ENCODE data around the gene CAV2. TPM values are rescaled to one million over a fixed set of nuclear protein-coding genes. Genes with fewer than 3 reads are reported as not detected.

Gene CAV2, protein sequence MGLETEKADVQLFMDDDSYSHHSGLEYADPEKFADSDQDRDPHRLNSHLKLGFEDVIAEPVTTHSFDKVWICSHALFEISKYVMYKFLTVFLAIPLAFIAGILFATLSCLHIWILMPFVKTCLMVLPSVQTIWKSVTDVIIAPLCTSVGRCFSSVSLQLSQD
- total RNA-seq, result 43.2 and 58.3 TPM in 2 replicates

DNA sequence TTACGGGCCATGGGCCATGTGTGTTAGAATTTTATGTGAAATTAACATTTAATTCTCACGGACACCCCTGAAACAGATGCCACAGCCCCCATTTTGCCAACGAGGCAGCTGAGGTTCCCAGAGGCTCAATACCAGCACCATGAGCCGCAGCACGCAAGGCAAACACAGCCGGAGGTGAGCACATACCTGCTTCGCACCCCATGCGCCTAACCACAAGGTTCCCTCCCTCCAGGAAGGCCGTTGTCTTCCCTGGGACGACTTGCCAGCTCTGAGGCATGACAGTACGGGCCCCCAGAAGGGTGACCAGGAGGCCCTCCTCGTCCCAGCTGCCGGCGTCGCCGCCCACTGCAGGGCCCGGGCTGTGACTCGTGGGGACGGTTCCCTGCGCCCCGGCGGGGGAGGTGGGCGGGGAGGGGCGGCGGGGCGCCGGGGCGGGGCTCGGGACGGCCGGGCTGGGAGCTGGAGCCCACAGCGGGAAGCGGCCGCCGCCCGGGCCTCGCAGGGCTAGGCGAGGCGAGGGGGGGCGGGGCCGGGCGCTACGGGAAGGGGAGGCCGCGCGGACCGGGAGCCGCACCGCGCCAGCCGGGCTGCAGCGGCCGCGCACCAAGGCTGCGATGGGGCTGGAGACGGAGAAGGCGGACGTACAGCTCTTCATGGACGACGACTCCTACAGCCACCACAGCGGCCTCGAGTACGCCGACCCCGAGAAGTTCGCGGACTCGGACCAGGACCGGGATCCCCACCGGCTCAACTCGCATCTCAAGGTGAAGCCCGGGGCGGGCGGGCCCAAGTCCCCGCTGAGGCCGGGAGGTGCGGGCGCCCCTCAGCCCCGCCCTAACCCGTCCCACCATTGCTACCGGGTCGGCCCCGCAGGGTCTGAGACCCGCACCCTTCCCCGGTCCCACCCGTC, at the start of gene CAV2:
CAV2 (plus strand) TSS at position 571 of the 910 bp plus-strand sequence; CDS start at position 615, 44 bp downstream.

DNA sequence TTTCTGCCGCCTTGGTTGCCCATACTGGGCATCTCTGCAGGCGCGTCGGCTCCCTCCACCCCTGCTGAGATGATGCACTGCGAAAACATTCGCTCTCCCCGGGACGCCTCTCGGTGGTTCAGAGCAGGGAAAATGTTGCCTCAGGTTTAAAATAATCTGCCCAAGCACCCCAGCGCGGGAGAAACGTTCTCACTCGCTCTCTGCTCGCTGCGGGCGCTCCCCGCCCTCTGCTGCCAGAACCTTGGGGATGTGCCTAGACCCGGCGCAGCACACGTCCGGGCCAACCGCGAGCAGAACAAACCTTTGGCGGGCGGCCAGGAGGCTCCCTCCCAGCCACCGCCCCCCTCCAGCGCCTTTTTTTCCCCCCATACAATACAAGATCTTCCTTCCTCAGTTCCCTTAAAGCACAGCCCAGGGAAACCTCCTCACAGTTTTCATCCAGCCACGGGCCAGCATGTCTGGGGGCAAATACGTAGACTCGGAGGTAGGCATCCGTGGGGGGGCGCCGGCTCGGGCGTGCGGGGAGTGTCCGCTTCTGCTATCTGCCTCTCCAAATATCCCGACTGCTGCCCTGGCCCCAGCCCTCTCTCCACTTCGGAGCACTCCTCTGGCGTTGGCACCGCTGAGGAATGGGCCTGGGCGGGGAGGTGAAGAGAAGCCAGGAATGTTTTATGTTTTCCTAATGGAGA, 25.2 kb downstream of the CAV2 start, which contains the start of gene CAV1:
CAV1 (plus strand) TSS at position 428 of the 689 bp plus-strand sequence; CDS start at position 455, 27 bp downstream.

Other genes with a start within 250 kb of the CAV2 start
- 491 and 524 TPM in 2 replicates for gene CAV1, start 25.3 kb downstream of the CAV2 start, total RNA-seq
- gene MET, start 172.5 kb downstream of the CAV2 start, total RNA-seq, result 1.1 and 1.3 TPM in 2 replicates